Endothelial cell of umbilical vein (primary cell): Measurements from ENCODE around the gene SSC5D.

Experiments used
- CTCF ChIP-seq, 2 donors: IDR thresholded peaks; 1 replicate in 1 of 2; 2 replicates in 1 of 2; pipeline ENCODE4 v1.5.1; 2011; ENCODE audit warnings: low read length in 2 of 2, mild to moderate bottlenecking in 2 of 2, moderate library complexity in 2 of 2, control low read depth in 1 of 2, inconsistent platforms in 1 of 2, low read depth in 1 of 2; ENCODE audit not compliant: insufficient read depth in 1 of 2; ENCODE audit errors: extremely low read depth in 1 of 2
- JUN ChIP-seq: IDR thresholded peaks from 2 replicates; pipeline ENCODE4 v1.6.1; 2011; ENCODE audit warnings: borderline replicate concordance, low read depth; ENCODE audit not compliant: insufficient read length, insufficient read depth
- POLR2A ChIP-seq: IDR thresholded peaks from 2 replicates; pipeline ENCODE4 v1.6.1; 2012; ENCODE audit warnings: low read depth, mild to moderate bottlenecking, control low read depth, low read length

- no peak for TF ChIP-seq CTCF (IDR thresholded peaks at IDR 0.05; ENCODE audit: extremely low read depth in 1 of 2, insufficient read depth in 1 of 2, low read depth in 1 of 2, low read length in 2 of 2)
- no peak for TF ChIP-seq JUN
- no peak for TF ChIP-seq POLR2A
These were observed at the start of gene SSC5D for GRCh38 chr19:55487924-55488687.
